GM18511 (cell line): Measurements from ENCODE around the gene MFNG.

Experiments
- ATAC-seq: cut with Tn5 transposase; IDR thresholded peaks from one replicate; pipeline ENCODE4 v1.9.1; 2021; ENCODE audit warnings: mild to moderate bottlenecking, moderate library complexity; ENCODE audit not compliant: unreplicated experiment

Gene MFNG

GRCh38 chr22:37454857-37455686, 31.1 kb downstream of the MFNG start:
- ATAC-seq = no peak

GRCh38 chr22:37453696-37454095, 32.5 kb downstream of the MFNG start:
- ATAC-seq = no peak

DNA sequence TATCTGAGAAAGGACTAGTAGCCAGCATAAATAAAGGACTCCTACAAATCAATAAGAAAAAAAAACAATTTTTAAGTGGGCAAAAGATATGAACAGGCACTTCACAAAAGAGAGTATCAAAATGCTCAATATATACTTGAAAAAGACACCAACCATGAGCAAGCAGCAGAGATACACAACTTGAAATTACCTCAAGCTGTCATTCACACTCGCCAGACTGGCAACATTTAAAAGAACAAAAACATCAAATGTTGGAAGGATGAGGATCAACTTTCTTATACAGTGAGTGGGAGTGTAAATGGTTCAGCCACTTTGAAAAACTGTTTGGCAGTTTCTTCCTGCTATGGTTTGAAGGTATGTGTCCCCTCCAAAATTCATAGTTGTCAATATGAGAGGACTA, 35.0 kb downstream of the MFNG start:
- no peak for ATAC-seq

- no peak for ATAC-seq
Measured at GRCh38 chr22:37449331-37450001, 36.7 kb downstream of the MFNG start.

GRCh38 chr22:37448516-37449127, 37.6 kb downstream of the MFNG start:
- no peak for ATAC-seq

DNA sequence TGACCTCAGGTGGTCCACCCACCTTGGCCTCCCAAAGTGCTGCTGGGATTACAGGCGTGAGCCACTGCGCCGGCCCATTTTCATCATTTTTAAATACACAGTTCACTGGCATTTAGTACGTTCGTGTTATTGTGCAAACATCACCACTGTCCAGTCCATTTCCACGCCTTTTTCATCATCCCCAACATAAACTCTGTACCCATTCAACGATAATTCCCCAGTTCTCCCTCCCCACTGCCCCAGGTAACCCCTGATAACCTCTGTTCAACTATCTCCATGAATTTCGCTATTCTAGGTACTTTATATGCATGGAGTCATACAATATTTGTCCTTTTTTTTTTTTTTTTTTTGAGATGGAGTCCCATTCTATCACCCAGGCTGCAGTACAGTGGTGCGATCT, 40.7 kb downstream of the MFNG start:
- ATAC-seq = no peak

- no peak for ATAC-seq
Measured at GRCh38 chr22:37443977-37444376, 42.2 kb downstream of the MFNG start.

GRCh38 chr22:37443086-37443485, 43.1 kb downstream of the MFNG start:
- ATAC-seq = no peak

- ATAC-seq = no peak
Measured at GRCh38 chr22:37442537-37442936, 43.6 kb downstream of the MFNG start.

- ATAC-seq = no peak
Measured at GRCh38 chr22:37442135-37442534, 44.0 kb downstream of the MFNG start.

- no peak for ATAC-seq
Measured at GRCh38 chr22:37440875-37441274, 45.3 kb downstream of the MFNG start.

- no peak for ATAC-seq
Measured at GRCh38 chr22:37439347-37439746, 46.8 kb downstream of the MFNG start.

DNA sequence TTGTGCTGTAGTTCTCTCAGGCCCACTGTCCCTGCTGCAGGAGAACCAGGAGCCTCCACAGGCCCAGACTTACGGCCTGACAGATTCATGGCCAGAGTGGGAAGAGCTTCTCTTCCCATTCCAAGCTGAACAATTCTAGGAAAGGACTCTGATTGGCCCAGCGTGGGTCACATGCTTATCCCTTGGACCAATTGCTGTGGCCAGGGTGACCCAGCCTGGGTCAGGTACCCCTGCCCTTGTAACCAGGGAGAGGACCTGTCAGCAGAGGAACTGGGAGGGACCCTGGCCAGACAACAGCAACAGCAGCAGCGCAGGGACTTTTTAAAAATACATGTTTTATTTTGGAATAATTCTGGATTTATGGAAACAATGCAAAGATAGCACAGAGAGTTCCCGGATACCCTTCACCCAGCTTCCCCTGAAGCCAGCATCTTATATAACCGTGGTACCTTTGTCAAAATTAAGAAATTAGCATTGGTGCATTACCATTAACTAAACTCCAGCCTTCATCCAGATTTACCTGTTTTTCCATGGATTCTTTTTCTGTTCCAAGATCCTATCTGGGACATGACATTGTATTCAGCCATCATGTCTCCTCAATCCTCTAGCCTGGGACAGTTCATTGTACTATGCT, 50.1 kb downstream of the MFNG start:
- no peak for ATAC-seq

GRCh38 chr22:37433786-37434185, 52.4 kb downstream of the MFNG start:
- no peak for ATAC-seq

GRCh38 chr22:37432708-37433054, 53.5 kb downstream of the MFNG start:
- no peak for ATAC-seq

GRCh38 chr22:37431801-37432707, 54.1 kb downstream of the MFNG start:
- no peak for ATAC-seq

DNA sequence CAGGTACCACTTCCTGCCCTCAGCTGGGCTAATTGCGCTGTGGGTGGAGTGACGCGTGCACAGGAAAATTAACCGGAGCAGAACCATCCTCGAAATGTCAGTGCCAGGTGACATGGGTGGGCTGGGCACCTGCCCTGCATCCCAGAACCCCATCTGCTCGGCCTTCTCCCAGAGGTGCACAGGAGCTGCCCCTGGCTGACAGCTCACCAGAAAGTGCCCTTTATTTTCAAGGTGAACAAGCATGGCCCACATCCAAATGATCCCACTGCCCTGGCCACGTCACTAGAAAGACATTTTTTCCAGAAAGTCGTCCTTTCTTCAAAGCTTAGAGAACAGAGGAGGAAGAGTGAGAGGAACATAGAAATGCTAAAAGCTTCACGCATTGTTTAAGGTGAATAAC, 54.8 kb downstream of the MFNG start:
- ATAC-seq = no peak

- no peak for ATAC-seq
Measured at GRCh38 chr22:37430941-37431340, 55.2 kb downstream of the MFNG start.

DNA sequence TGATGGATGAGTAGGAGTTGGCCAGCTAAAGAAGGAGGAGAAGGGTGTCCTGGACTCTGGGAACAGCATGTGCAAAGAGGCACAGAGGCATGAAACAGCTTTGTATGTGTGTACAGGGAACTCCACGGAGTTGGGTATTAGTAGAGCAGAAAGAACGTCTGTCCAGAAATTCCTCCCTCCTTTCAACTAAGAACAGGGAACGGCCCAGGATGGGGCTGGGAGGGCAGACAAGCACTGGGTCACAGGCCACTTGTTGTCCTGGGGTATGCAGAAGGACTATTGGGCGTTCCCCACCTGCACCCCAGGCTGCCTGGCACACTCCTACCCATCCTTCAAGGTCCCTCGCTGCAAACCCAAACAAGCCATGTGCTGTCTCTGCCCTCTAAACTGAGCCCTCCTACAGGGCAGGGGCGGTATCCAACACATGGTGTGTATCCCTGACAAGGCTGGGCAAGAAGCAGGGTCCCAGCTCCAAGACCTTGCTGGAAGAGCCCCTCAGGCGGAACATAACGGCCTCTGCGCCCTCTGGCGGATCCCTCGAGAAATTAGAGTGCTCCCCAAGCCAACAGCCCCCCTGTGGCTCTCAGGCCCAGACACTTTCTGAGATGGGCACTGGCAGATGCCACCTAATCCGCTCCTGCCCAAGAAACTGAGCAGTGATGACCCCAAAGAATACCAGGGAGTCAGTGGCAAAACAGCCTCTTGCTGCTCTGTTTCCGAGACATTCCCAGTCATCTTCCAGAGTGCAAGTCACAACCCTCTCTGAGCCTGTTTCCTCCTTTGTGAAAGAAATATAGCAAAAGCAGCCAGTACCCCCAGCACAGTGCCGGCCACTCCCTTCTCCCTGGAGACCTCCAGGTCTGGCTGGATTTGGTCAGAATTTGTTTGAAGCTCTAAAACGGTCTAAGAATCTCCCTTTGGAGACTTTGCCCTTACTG, 57.3 kb downstream of the MFNG start:
- ATAC-seq = no peak
